ENCODE results near the gene CAPN9.

Gene CAPN9

DNA sequence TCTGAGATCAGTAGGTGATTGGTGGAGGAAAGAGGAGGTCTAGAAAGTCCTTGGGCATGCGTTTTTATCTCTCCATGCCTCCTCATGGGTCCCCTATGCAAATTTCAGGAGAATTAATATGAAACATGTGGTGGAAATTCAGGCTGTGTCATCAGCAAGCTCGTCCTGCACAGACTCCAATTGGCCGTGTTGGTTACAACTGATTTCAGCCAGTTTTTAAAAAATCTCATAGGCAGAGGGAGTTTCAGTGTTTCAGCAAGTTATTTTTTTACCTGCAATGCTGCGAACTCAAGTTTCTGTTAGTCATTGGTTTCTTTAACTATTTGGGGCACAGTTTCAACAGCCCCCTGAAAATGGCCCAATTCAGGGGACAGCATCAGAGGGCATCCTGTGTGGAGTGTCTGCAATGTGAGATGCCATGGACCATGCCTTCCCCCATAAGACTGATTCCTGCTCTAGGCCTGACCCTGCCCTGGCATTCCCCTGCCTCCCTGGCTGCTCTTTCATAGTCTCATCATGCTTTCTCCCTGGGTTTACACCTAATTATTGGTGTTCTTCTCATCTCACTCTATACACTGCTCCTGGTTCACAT lies 61.2 kb downstream of the CAPN9 start:
- TF ChIP-seq, protein P1, sequence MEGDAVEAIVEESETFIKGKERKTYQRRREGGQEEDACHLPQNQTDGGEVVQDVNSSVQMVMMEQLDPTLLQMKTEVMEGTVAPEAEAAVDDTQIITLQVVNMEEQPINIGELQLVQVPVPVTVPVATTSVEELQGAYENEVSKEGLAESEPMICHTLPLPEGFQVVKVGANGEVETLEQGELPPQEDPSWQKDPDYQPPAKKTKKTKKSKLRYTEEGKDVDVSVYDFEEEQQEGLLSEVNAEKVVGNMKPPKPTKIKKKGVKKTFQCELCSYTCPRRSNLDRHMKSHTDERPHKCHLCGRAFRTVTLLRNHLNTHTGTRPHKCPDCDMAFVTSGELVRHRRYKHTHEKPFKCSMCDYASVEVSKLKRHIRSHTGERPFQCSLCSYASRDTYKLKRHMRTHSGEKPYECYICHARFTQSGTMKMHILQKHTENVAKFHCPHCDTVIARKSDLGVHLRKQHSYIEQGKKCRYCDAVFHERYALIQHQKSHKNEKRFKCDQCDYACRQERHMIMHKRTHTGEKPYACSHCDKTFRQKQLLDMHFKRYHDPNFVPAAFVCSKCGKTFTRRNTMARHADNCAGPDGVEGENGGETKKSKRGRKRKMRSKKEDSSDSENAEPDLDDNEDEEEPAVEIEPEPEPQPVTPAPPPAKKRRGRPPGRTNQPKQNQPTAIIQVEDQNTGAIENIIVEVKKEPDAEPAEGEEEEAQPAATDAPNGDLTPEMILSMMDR (IDR thresholded peaks at IDR 0.05; ENCODE audit: extremely low read depth, missing control alignments), result no peak

DNA sequence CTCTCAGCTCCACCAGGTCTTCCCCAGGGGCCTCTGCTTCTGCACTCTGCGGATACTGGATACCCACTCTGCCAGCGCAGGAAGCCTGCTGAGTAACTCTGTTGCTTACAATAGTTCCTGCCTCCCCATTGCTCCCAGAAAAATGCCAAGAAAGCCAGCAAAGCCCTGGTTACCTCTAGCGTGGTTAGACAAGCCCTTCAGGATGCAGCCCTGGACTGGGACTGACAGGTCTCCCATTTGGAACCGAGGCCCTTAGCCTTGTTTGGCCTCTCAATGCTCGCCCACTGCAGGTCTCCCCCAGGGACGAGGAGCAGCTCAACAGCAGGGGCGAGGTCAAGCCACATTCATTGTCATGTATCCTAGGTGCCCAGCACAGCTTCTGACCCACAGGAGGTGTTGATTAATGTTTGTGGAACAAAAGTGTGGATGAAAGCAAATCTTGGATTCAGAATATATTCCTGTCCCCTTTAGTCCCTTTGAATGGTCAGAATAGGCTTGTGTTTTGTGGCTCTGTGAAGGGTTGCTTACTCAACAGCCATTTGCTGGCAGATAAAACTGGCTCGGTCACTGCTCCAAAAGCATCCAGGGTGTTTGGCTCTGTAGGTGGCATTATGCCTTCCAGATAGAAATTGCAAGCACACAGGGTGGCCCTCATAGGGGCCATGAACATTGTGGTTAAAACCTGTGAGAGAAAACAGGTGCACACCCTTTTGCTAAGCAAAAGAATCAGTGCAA lies 62.2 kb downstream of the CAPN9 start:
- TF ChIP-seq, protein P1 (IDR thresholded peaks at IDR 0.05; ENCODE audit: extremely low read depth, missing control alignments), result no peak
- no peak for DNase-seq (ENCODE audit: low spot score)

More for the DNA sequence above, 61.2 kb downstream of the CAPN9 start:
- DNase-seq (ENCODE audit: low spot score), result no peak

DNA sequence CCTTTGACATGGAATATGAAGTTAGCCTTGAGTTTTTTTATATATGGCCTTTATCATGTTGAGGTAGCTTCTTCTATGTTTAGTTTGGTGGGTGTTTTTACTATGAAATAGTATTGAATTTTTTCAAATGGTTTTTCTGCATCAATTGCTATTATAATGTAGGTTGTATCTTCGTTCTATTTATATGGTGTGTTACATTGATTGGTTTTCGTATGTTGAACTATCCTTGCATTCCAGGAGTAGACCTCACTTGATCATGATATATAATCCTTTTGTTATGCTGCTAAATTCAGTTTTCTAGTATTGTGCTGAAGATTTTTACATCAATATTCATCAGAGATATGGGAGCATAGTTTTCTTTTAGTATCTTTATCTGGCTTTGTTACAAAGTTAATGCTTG lies 65.4 kb downstream of the CAPN9 start:
- TF ChIP-seq, protein P1 (IDR thresholded peaks at IDR 0.05; ENCODE audit: extremely low read depth, missing control alignments), result no peak
- no peak for DNase-seq (ENCODE audit: low spot score)

DNA sequence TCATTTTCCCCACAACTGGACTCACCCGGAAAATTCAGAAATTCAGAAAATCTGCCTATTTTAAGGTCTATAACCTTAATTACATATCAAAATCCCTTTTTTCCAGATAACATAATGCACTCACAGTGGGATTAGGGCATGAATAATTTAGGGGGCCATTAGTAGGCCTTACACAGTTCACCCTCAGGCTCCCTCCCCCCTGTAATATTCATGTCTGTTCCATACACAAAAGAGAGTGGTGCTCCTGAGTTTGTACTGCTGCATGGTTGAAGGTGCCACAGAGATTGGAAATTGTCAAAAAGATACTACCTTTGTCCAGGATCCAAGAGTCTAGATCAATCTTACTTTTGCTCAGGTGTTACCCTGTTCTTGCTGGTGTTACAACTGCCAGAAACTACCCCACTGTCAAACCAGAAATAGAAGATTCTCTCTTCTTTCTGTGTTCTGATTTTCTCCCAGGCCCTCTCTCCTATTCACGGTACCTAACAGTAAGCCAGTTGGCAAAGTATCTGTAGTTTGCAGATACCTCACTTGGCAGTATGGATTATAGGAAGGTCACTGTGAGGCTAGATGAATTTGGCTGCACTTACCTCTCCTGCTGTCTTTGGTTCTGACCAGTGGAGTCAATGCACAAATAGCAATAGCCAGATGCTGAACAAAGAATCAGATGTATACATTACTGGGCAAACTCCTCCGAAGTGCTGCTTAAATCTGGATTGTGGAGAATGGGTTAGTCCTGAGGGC lies 67.9 kb downstream of the CAPN9 start:
- TF ChIP-seq, protein P1 (IDR thresholded peaks at IDR 0.05; ENCODE audit: extremely low read depth, missing control alignments), result no peak
- DNase-seq (ENCODE audit: low spot score), result no peak

DNA sequence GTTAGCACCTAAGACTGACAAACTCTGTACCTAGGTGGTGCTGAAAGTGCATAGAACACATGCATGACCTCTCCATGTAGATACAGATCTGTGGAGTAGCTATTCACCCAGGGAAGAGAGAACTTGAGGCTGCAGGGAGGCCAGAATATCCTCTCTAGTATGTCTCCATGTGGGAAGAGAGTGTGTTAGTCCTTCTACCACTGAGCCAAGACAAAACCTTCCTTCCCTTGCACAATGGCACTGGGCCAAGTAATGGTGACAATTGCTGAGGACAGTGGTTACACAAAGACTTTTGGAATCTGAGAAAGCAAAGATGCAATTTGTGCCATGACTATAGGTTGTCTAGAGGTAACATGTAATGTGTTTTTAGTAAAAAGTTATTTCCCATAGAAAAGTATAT lies 68.8 kb downstream of the CAPN9 start:
- no peak for DNase-seq (ENCODE audit: low spot score)
- TF ChIP-seq, protein P1 (IDR thresholded peaks at IDR 0.05; ENCODE audit: extremely low read depth, missing control alignments), result no peak

DNA sequence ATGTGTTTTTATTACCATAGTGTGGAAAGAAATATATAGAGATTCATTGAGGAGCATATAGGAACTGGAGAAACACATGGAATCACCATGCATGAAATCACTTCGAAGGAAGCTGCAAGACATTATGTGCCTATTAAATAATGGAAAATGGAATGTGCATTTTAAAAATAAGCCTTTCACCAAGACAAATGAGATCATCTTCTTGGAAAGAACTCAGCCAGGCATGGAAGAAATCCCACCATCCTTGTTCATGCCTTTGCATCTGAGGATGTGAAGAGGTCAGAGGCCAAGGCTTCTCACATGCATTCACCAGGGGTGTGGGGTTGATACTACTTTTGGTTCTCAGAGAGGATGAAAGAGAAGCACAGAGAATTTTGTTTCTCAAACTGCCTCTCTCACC lies 71.2 kb downstream of the CAPN9 start:
- TF ChIP-seq, protein P1 (IDR thresholded peaks at IDR 0.05; ENCODE audit: extremely low read depth, missing control alignments), result no peak
- no peak for DNase-seq (ENCODE audit: low spot score)

DNA sequence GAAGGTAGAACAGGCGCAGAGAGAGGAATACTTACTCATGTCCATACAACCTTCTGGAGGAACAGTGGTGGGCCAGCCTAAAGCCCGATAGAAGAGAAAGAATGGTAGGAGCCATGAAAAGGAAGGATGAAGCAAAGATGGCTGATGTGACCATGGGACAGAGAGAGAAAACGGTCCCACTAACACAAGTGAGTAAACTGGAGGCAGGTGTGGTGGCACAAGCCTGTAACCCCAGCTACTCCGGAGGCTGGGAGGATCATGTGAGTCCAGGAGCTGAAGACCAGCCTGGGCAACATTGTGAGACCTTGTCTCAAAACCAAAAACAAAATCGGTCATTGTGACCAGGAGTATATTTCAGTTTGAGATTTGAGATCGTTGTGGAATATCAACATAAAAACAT lies 71.7 kb downstream of the CAPN9 start:
- TF ChIP-seq, protein P1 (IDR thresholded peaks at IDR 0.05; ENCODE audit: extremely low read depth, missing control alignments), result no peak

More for the DNA sequence above, 71.7 kb downstream of the CAPN9 start:
- no peak for DNase-seq (ENCODE audit: low spot score)

All from GM20000 (cell line).